Measurements from ENCODE around the gene TLR8.

Gene TLR8

GRCh38 chrX:12898073-12898472, 8.3 kb upstream of the TLR8 start:
- TF ChIP-seq OSR1 (CRISPR knock-in tag; IDR thresholded peaks at IDR 0.05), result no peak
- no peak for TF ChIP-seq RARB (CRISPR knock-in tag; IDR thresholded peaks at IDR 0.05)
- TF ChIP-seq SNAI2 (CRISPR knock-in tag; IDR thresholded peaks at IDR 0.05), result no peak
- TF ChIP-seq ZNF70 (CRISPR knock-in tag; IDR thresholded peaks at IDR 0.05), result no peak
- ATAC-seq, result no peak

- ATAC-seq, result no peak
- no peak for TF ChIP-seq TCF4 (CRISPR knock-in tag; IDR thresholded peaks at IDR 0.05; ENCODE audit: borderline replicate concordance)
- no peak for TF ChIP-seq CREB5 (CRISPR knock-in tag; IDR thresholded peaks at IDR 0.05; ENCODE audit: low read depth)
- no peak for TF ChIP-seq BACH2 (CRISPR knock-in tag; IDR thresholded peaks at IDR 0.05; ENCODE audit: borderline replicate concordance)
- TF ChIP-seq POU6F1 (CRISPR knock-in tag; IDR thresholded peaks at IDR 0.05; ENCODE audit: borderline replicate concordance, low read depth), result no peak
- TF ChIP-seq ARNTL (CRISPR knock-in tag; IDR thresholded peaks at IDR 0.05; ENCODE audit: borderline replicate concordance, low read depth), result no peak
- no peak for TF ChIP-seq ZFP3 (CRISPR knock-in tag; IDR thresholded peaks at IDR 0.05)
- TF ChIP-seq ZC3H10 (CRISPR knock-in tag; IDR thresholded peaks at IDR 0.05), result no peak
- TF ChIP-seq TOX (CRISPR knock-in tag; IDR thresholded peaks at IDR 0.05; ENCODE audit: borderline replicate concordance), result no peak
- no peak for TF ChIP-seq ISL1 (CRISPR knock-in tag; IDR thresholded peaks at IDR 0.05)
- no peak for TF ChIP-seq CSRNP3 (CRISPR knock-in tag; IDR thresholded peaks at IDR 0.05)
These were observed 6.9 kb upstream of the TLR8 start for GRCh38 chrX:12899506-12899905.

GRCh38 chrX:12901486-12901885, 4.9 kb upstream of the TLR8 start:
- TF ChIP-seq ISL1 (CRISPR knock-in tag; IDR thresholded peaks at IDR 0.05), result no peak
- no peak for TF ChIP-seq ZNF8 (CRISPR knock-in tag; IDR thresholded peaks at IDR 0.05)
- no peak for TF ChIP-seq TOX (CRISPR knock-in tag; IDR thresholded peaks at IDR 0.05; ENCODE audit: borderline replicate concordance)
- no peak for TF ChIP-seq ARNTL (CRISPR knock-in tag; IDR thresholded peaks at IDR 0.05; ENCODE audit: borderline replicate concordance, low read depth)
- TF ChIP-seq GLIS3 (CRISPR knock-in tag; IDR thresholded peaks at IDR 0.05), result no peak
- TF ChIP-seq ESRRG (CRISPR knock-in tag; IDR thresholded peaks at IDR 0.05), result no peak
- TF ChIP-seq ZFP3 (CRISPR knock-in tag; IDR thresholded peaks at IDR 0.05), result no peak
- TF ChIP-seq SNAI2 (CRISPR knock-in tag; IDR thresholded peaks at IDR 0.05), result no peak
- TF ChIP-seq ZNF70 (CRISPR knock-in tag; IDR thresholded peaks at IDR 0.05), result no peak
- TF ChIP-seq CREB5 (CRISPR knock-in tag; IDR thresholded peaks at IDR 0.05; ENCODE audit: low read depth), result no peak
- TF ChIP-seq ZFP30 (CRISPR knock-in tag; IDR thresholded peaks at IDR 0.05), result no peak
- no peak for TF ChIP-seq PPARA (CRISPR knock-in tag; IDR thresholded peaks at IDR 0.05; ENCODE audit: borderline replicate concordance)
- peak; percentile 91 for ATAC-seq

- no peak for TF ChIP-seq TCF4 (CRISPR knock-in tag; IDR thresholded peaks at IDR 0.05; ENCODE audit: borderline replicate concordance)
- no peak for TF ChIP-seq CREB5 (CRISPR knock-in tag; IDR thresholded peaks at IDR 0.05; ENCODE audit: low read depth)
- TF ChIP-seq PPARA (CRISPR knock-in tag; IDR thresholded peaks at IDR 0.05; ENCODE audit: borderline replicate concordance), result no peak
- TF ChIP-seq ZC3H10 (CRISPR knock-in tag; IDR thresholded peaks at IDR 0.05), result no peak
- TF ChIP-seq ZFP30 (CRISPR knock-in tag; IDR thresholded peaks at IDR 0.05), result no peak
- no peak for TF ChIP-seq TSHZ2 (CRISPR knock-in tag; IDR thresholded peaks at IDR 0.05)
- no peak for TF ChIP-seq ZNF8 (CRISPR knock-in tag; IDR thresholded peaks at IDR 0.05)
- TF ChIP-seq BACH2 (CRISPR knock-in tag; IDR thresholded peaks at IDR 0.05; ENCODE audit: borderline replicate concordance), result no peak
- TF ChIP-seq ZFP3 (CRISPR knock-in tag; IDR thresholded peaks at IDR 0.05), result no peak
- no peak for TF ChIP-seq GLIS3 (CRISPR knock-in tag; IDR thresholded peaks at IDR 0.05)
- TF ChIP-seq PATZ1 (CRISPR knock-in tag; IDR thresholded peaks at IDR 0.05; ENCODE audit: borderline replicate concordance), result no peak
- TF ChIP-seq ARNTL (CRISPR knock-in tag; IDR thresholded peaks at IDR 0.05; ENCODE audit: borderline replicate concordance, low read depth), result no peak
- TF ChIP-seq ZNF70 (CRISPR knock-in tag; IDR thresholded peaks at IDR 0.05), result no peak
- no peak for TF ChIP-seq ZNF565 (CRISPR knock-in tag; conservative IDR thresholded peaks at IDR 0.05; ENCODE audit: low read depth)
- ATAC-seq, result no peak
These were observed 2.8 kb upstream of the TLR8 start for GRCh38 chrX:12903646-12904045.
